ENCODE results near the gene DYNC1I2.

- TF ChIP-seq POLR2AphosphoS5 (IDR thresholded peaks at IDR 0.05; ENCODE audit: low read depth, low read length) (no peak), POLR2A (IDR thresholded peaks at IDR 0.05; ENCODE audit: low read depth, low read length) (no peak)
These were observed 75.8 kb downstream of the DYNC1I2 start for GRCh38 chr2:171762879-171763573.
